PC-3 (cell line): ENCODE results near the gene KIF4B.

Source experiments
- EZH2 ChIP-seq: fragments of 300-600 bp; sonication (generic); IDR thresholded peaks from one replicate; pipeline ENCODE4 v1.6.1; 2017; ENCODE audit warnings: antibody characterized with exemption, mild to moderate bottlenecking, low read length; ENCODE audit not compliant: unreplicated experiment
- EZH2phosphoT487 ChIP-seq: fragments of 300-600 bp; sonication (generic); IDR thresholded peaks from 2 replicates; pipeline ENCODE4 v1.6.1; 2018; ENCODE audit warnings: mild to moderate bottlenecking, antibody characterized with exemption, low read length, borderline replicate concordance
- TF ChIP-seq, protein P1 (sequence below): fragments of 300-600 bp; sonication (generic); conservative IDR thresholded peaks from 2 replicates; pipeline ENCODE4 v1.5.1; 2017; ENCODE audit warnings: antibody characterized with exemption, low read depth, mild to moderate bottlenecking, low read length

DNA sequence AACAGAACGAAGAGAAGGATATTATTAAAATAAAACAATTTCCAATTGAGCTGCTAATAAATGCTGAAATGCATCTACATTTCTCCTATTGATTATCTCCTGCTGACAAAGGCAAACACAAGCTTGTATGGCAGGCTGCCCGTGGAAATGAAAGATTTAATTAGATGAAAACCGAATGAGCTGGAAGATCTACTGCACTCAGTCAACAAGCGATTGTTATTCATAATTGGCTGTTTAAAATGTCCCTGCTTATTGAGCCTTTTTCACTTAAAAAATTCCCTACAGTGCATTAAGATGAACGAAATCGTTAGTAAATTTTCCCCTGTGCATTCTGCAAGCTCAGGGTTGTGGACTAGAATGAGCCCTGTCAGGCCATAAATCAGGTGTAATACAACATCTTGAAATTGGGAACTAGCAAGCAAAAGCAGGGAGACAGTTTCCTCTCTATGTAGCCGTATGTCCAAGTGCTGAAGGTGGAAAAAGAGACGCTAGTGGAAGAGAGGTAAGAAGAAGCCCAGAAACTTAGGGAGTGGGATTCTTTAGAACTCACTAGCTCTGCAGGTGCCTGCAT lies 28.5 kb upstream of the KIF4B start:
- TF ChIP-seq, protein P1, sequence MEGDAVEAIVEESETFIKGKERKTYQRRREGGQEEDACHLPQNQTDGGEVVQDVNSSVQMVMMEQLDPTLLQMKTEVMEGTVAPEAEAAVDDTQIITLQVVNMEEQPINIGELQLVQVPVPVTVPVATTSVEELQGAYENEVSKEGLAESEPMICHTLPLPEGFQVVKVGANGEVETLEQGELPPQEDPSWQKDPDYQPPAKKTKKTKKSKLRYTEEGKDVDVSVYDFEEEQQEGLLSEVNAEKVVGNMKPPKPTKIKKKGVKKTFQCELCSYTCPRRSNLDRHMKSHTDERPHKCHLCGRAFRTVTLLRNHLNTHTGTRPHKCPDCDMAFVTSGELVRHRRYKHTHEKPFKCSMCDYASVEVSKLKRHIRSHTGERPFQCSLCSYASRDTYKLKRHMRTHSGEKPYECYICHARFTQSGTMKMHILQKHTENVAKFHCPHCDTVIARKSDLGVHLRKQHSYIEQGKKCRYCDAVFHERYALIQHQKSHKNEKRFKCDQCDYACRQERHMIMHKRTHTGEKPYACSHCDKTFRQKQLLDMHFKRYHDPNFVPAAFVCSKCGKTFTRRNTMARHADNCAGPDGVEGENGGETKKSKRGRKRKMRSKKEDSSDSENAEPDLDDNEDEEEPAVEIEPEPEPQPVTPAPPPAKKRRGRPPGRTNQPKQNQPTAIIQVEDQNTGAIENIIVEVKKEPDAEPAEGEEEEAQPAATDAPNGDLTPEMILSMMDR: no peak
- TF ChIP-seq EZH2: no peak
- no peak for TF ChIP-seq EZH2phosphoT487
